GM18508 (cell line): ENCODE measurements around the gene SHD.
"Not testable (repeated sequence)": the region's sequence is repeated elsewhere in the genome, so short reads cannot be mapped to it uniquely, and the experiment has no call there.

Experiments used
- ATAC-seq: cut with Tn5 transposase; IDR thresholded peaks from one replicate; pipeline ENCODE4 v1.9.1; 2021; ENCODE audit warnings: moderate number of reproducible peaks; ENCODE audit not compliant: insufficient read depth, unreplicated experiment

SHD gene

GRCh38 chr19:4266253-4267000, 12.6 kb upstream of the SHD start:
- ATAC-seq = no peak

GRCh38 chr19:4267101-4267900, 11.8 kb upstream of the SHD start:
- no peak for ATAC-seq

GRCh38 chr19:4267901-4268815, 10.9 kb upstream of the SHD start:
- no peak for ATAC-seq

- ATAC-seq = no peak
Measured at GRCh38 chr19:4268816-4269430, 10.1 kb upstream of the SHD start.

GRCh38 chr19:4272894-4273293, 6.2 kb upstream of the SHD start:
- no peak for ATAC-seq

- not testable (repeated sequence) for ATAC-seq
Measured at GRCh38 chr19:4274321-4274686, 4.8 kb upstream of the SHD start.

GRCh38 chr19:4277191-4277696, 1.8 kb upstream of the SHD start:
- no peak for ATAC-seq

GRCh38 chr19:4278010-4278409, 1.1 kb upstream of the SHD start:
- no peak for ATAC-seq

GRCh38 chr19:4279267-4279529, 132 bp downstream of the SHD start:
- no peak for ATAC-seq

GRCh38 chr19:4279530-4280422, 710 bp downstream of the SHD start:
- no peak for ATAC-seq

- ATAC-seq = no peak
Measured at GRCh38 chr19:4284176-4284958, 5.3 kb downstream of the SHD start.

GRCh38 chr19:4284974-4285373, 5.9 kb downstream of the SHD start:
- no peak for ATAC-seq

GRCh38 chr19:4286141-4286540, 7.1 kb downstream of the SHD start:
- not testable (repeated sequence) for ATAC-seq

GRCh38 chr19:4288091-4288777, 9.2 kb downstream of the SHD start:
- ATAC-seq = no peak

GRCh38 chr19:4291184-4291732, 12.2 kb downstream of the SHD start:
- ATAC-seq = no peak

- ATAC-seq = no peak
Measured at GRCh38 chr19:4292515-4292914, 13.4 kb downstream of the SHD start.

GRCh38 chr19:4294389-4294788, 15.3 kb downstream of the SHD start:
- ATAC-seq = no peak
